Activated CD8-positive, alpha-beta T cell treated with anti-CD3 and anti-CD28 coated beads, Interleukin-2, amount 10 ng/mL, durations not matched to agents 7 days and 5 days (primary cell): ENCODE data around the gene BLM. TPM values are rescaled to one million over a fixed set of nuclear protein-coding genes. Genes with fewer than 3 reads are reported as not detected.
"Not testable (repeated sequence)": the region's sequence is repeated elsewhere in the genome, so short reads cannot be mapped to it uniquely, and the experiment has no call there.

ENCODE experiments used
- ATAC-seq: fragments of 150-1000 bp; cut with Tn5 transposase; one replicate; pipeline ENCODE4 v1.10.0; 2021; ENCODE audit warnings: moderate library complexity
- CTCF ChIA-PET: fragments of 350-600 bp; sonication (Branson Sonifier 250); formaldehyde crosslinking; loops from one replicate; lab custom pipeline; 2021; ENCODE audit warnings: antibody characterized with exemption; lab: Charles Lee
- POLR2A ChIA-PET: fragments of 350-600 bp; sonication (Branson Sonifier 250); formaldehyde crosslinking; loops from one replicate; lab custom pipeline; 2021; ENCODE audit warnings: antibody characterized with exemption; lab: Charles Lee
- DNase-seq: peaks from one replicate; pipeline ENCODE4 v3.0.0-alpha.2; 2020
- H3K27ac Mint-ChIP-seq: one replicate; pipeline ENCODE4 v1.8.0; 2021; ENCODE audit warnings: mild to moderate bottlenecking, mixed read lengths
- H3K27me3 Mint-ChIP-seq: one replicate; pipeline ENCODE4 v1.8.0; 2021; ENCODE audit warnings: low read depth, mixed read lengths
- H3K36me3 Mint-ChIP-seq: one replicate; pipeline ENCODE4 v1.8.0; 2021; ENCODE audit warnings: low read depth, mixed read lengths
- H3K4me1 Mint-ChIP-seq: one replicate; pipeline ENCODE4 v1.8.0; 2021; ENCODE audit warnings: low read depth, mixed read lengths
- H3K4me3 Mint-ChIP-seq: one replicate; pipeline ENCODE4 v1.8.0; 2021; ENCODE audit warnings: mild to moderate bottlenecking, mixed read lengths
- H3K9me3 Mint-ChIP-seq: one replicate; pipeline ENCODE4 v1.8.0; 2022; ENCODE audit warnings: mixed read lengths; ENCODE audit not compliant: insufficient read depth
- total RNA-seq, 2 experiments: library from RNA; stranded (reverse); gene quantifications; one replicate each; pipeline ENCODE4 v1.2.3, GENCODE V29; 2021

BLM gene
- total RNA-seq, 2 experiments from 2014 or later = 52.3 to 57.4 TPM

- H3K4me1 Mint-ChIP-seq = peaks cover 64% of the 10 kb centered on the region
- POLR2A ChIA-PET = no interaction called here
- CTCF ChIA-PET = interaction anchor here (1.6 to 2.1 kb wide), 2 partner anchors 9 to 17 kb away, joined by 5 read pairs; no protein-coding TSS in a partner anchor
- H3K27ac Mint-ChIP-seq = no peak overlapping the region
- no peak overlapping the region for H3K4me3 Mint-ChIP-seq
- H3K9me3 Mint-ChIP-seq = no peaks in the 10 kb centered on the region
- H3K27me3 Mint-ChIP-seq = no peaks in the 10 kb centered on the region
- peaks cover 5% of the 10 kb centered on the region for H3K36me3 Mint-ChIP-seq
- DNase-seq (no peak), ATAC-seq (no peak)
Observed at GRCh38 chr15:90820481-90820880, 103.3 kb downstream of the BLM start.

GRCh38 chr15:90822204-90822955 lies 105.2 kb downstream of the BLM start:
- CTCF ChIA-PET = interaction anchor here (1.3 to 2.1 kb wide), 2 partner anchors 7 to 63 kb away, joined by 3 to 5 read pairs; no protein-coding TSS in a partner anchor
- no peaks in the 10 kb centered on the region for H3K27me3 Mint-ChIP-seq

GRCh38 chr15:90823455-90823974 lies 106.4 kb downstream of the BLM start:
- no peak for DNase-seq
- Mint-ChIP-seq H3K4me1 (peaks cover 61% of the 10 kb centered on the region), H3K27me3 (no peaks in the 10 kb centered on the region), H3K4me3 (no peak overlapping the region), H3K9me3 (no peaks in the 10 kb centered on the region), H3K36me3 (peaks cover 5% of the 10 kb centered on the region), H3K27ac (no peak overlapping the region)
- ChIA-PET POLR2A (interaction anchor here (0.7 kb wide), 1 partner anchor 109 kb away, joined by 3 read pairs; no protein-coding TSS in a partner anchor), CTCF (interaction anchor here (0.9 kb wide), 1 partner anchor 63 kb away, joined by 3 read pairs; no protein-coding TSS in a partner anchor)
- ATAC-seq = no peak

More at GRCh38 chr15:90822204-90822955, 105.2 kb downstream of the BLM start:
- no peak for ATAC-seq
- Mint-ChIP-seq H3K27ac (no peak overlapping the region), H3K4me3 (no peak overlapping the region), H3K36me3 (peaks cover 2% of the 10 kb centered on the region), H3K9me3 (no peaks in the 10 kb centered on the region), H3K4me1 (peaks cover 61% of the 10 kb centered on the region)
- POLR2A ChIA-PET = interaction anchor here (1.2 to 1.3 kb wide), 2 partner anchors 16 to 30 kb away, joined by 3 to 4 read pairs; no protein-coding TSS in a partner anchor
- no peak for DNase-seq

GRCh38 chr15:90825115-90825899 lies 108.2 kb downstream of the BLM start:
- H3K4me3 Mint-ChIP-seq, H3K27me3 Mint-ChIP-seq, H3K27ac Mint-ChIP-seq, H3K9me3 Mint-ChIP-seq, H3K36me3 Mint-ChIP-seq, ATAC-seq, DNase-seq: not testable (repeated sequence)
- CTCF ChIA-PET = interaction anchor here (1.2 to 2.7 kb wide), 3 partner anchors 13 to 60 kb away, joined by 3 to 14 read pairs (median 4); no protein-coding TSS in a partner anchor
- H3K4me1 Mint-ChIP-seq = peaks cover 58% of the 10 kb centered on the region
- POLR2A ChIA-PET = interaction anchor here (0.9 to 1.1 kb wide), 4 partner anchors 9 to 78 kb away, joined by 3 to 5 read pairs (median 4); partner anchors contain the start of gene MAN2A2

- H3K4me3 Mint-ChIP-seq, H3K36me3 Mint-ChIP-seq, H3K27ac Mint-ChIP-seq, DNase-seq, ATAC-seq, H3K27me3 Mint-ChIP-seq, H3K9me3 Mint-ChIP-seq: not testable (repeated sequence)
- peaks cover 63% of the 10 kb centered on the region for H3K4me1 Mint-ChIP-seq
- ChIA-PET POLR2A (interaction anchor here (0.7 to 1.1 kb wide), 4 partner anchors 9 to 25 kb away, joined by 3 to 5 read pairs (median 4); no protein-coding TSS in a partner anchor), CTCF (interaction anchor here (0.7 to 2.7 kb wide), 5 partner anchors 8 to 109 kb away, joined by 3 to 14 read pairs (median 4); partner anchors contain the start of gene UNC45A)
Observed at GRCh38 chr15:90826206-90826885, 109.2 kb downstream of the BLM start.

- Mint-ChIP-seq H3K27ac (peak overlapping the region; percentile 20), H3K4me1 (peaks cover 62% of the 10 kb centered on the region), H3K27me3 (no peaks in the 10 kb centered on the region), H3K36me3 (peaks cover 8% of the 10 kb centered on the region), H3K9me3 (no peaks in the 10 kb centered on the region), H3K4me3 (no peak overlapping the region)
- POLR2A ChIA-PET = interaction anchor here (0.7 to 1.3 kb wide), 6 partner anchors 8 to 25 kb away, joined by 3 to 5 read pairs (median 4); no protein-coding TSS in a partner anchor
- CTCF ChIA-PET = interaction anchor here (1.0 to 4.6 kb wide), 7 partner anchors 9 to 59 kb away, joined by 3 to 26 read pairs (median 4); no protein-coding TSS in a partner anchor
- DNase-seq (no peak), ATAC-seq (no peak)
Observed at GRCh38 chr15:90826886-90827435, 109.8 kb downstream of the BLM start.

GRCh38 chr15:90828111-90828510 lies 111.0 kb downstream of the BLM start:
- peaks cover 67% of the 10 kb centered on the region for H3K4me1 Mint-ChIP-seq
- ChIA-PET CTCF (interaction anchor here (0.7 to 4.6 kb wide), 6 partner anchors 10 to 102 kb away, joined by 3 to 26 read pairs (median 4); no protein-coding TSS in a partner anchor), POLR2A (interaction anchor here (1.1 to 1.3 kb wide), 3 partner anchors 10 to 42 kb away, joined by 4 to 5 read pairs (median 4); no protein-coding TSS in a partner anchor)
- H3K4me3 Mint-ChIP-seq = no peak overlapping the region
- H3K27ac Mint-ChIP-seq = peak overlapping the region; percentile 46
- H3K36me3 Mint-ChIP-seq = peaks cover 8% of the 10 kb centered on the region
- no peaks in the 10 kb centered on the region for H3K27me3 Mint-ChIP-seq
- ATAC-seq (no peak), DNase-seq (no peak)
- H3K9me3 Mint-ChIP-seq = no peaks in the 10 kb centered on the region

GRCh38 chr15:90829126-90829525 lies 112.0 kb downstream of the BLM start:
- ChIA-PET CTCF (interaction anchor here (1.2 to 4.6 kb wide), 7 partner anchors 8 to 104 kb away, joined by 4 to 26 read pairs (median 7); partner anchors contain the start of gene HDDC3), POLR2A (interaction anchor here (1.2 to 3.5 kb wide), 9 partner anchors 9 to 42 kb away, joined by 4 to 23 read pairs (median 7); no protein-coding TSS in a partner anchor)
- no peaks in the 10 kb centered on the region for H3K9me3 Mint-ChIP-seq
- DNase-seq (no peak), ATAC-seq (no peak)
- no peaks in the 10 kb centered on the region for H3K27me3 Mint-ChIP-seq
- H3K27ac Mint-ChIP-seq = peak overlapping the region; percentile 95
- H3K4me1 Mint-ChIP-seq = peaks cover 71% of the 10 kb centered on the region
- H3K36me3 Mint-ChIP-seq = peaks cover 8% of the 10 kb centered on the region
- H3K4me3 Mint-ChIP-seq = no peak overlapping the region

- Mint-ChIP-seq H3K4me3 (peak overlapping the region; percentile 62), H3K36me3 (peaks cover 8% of the 10 kb centered on the region), H3K9me3 (no peaks in the 10 kb centered on the region), H3K4me1 (peaks cover 72% of the 10 kb centered on the region), H3K27ac (peak overlapping the region; percentile 95), H3K27me3 (no peaks in the 10 kb centered on the region)
- CTCF ChIA-PET = interaction anchor here (0.7 to 4.6 kb wide), 10 partner anchors 8 to 103 kb away, joined by 3 to 26 read pairs (median 6); partner anchors contain the start of gene HDDC3
- POLR2A ChIA-PET = interaction anchor here (0.6 to 3.5 kb wide), 14 partner anchors 8 to 180 kb away, joined by 3 to 23 read pairs (median 6); no protein-coding TSS in a partner anchor
- DNase-seq (peak; percentile 67), ATAC-seq (peak; percentile 86)
Observed at GRCh38 chr15:90829942-90830440, 112.8 kb downstream of the BLM start.

GRCh38 chr15:90834626-90835025 lies 117.5 kb downstream of the BLM start:
- Mint-ChIP-seq H3K36me3 (peaks cover 3% of the 10 kb centered on the region), H3K27me3 (no peaks in the 10 kb centered on the region), H3K9me3 (no peaks in the 10 kb centered on the region), H3K4me1 (peaks cover 80% of the 10 kb centered on the region), H3K4me3 (no peak overlapping the region), H3K27ac (no peak overlapping the region)
- no peak for DNase-seq
- ChIA-PET POLR2A (no interaction called here), CTCF (interaction anchor here (1.3 to 4.1 kb wide), 2 partner anchors 17 to 98 kb away, joined by 3 to 14 read pairs; partner anchors contain the start of gene HDDC3)
- ATAC-seq = no peak
